Neural progenitor cell (in vitro differentiated cells): Measurements from ENCODE around the gene RPUSD2. TPM values are rescaled to one million over a fixed set of nuclear protein-coding genes. Genes with fewer than 3 reads are reported as not detected.
"Not testable (repeated sequence)": the region's sequence is repeated elsewhere in the genome, so short reads cannot be mapped to it uniquely, and the experiment has no call there.

Source experiments
- DNase-seq: peaks from one replicate; pipeline ENCODE4 v3.0.0-alpha.2; 2016; ENCODE audit warnings: low spot score
- H2AFZ ChIP-seq: fragments of 200-600 bp; sonication (generic); replicated peaks from 2 replicates; pipeline ENCODE4 v1.6.1; 2016; ENCODE audit warnings: antibody characterized with exemption
- H3F3A ChIP-seq: fragments of 200-600 bp; sonication (generic); 2 replicates; pipeline ENCODE4 v1.6.1; 2016; ENCODE audit warnings: antibody characterized with exemption, low read depth
- H3K27ac ChIP-seq: fragments of 200-600 bp; sonication (generic); 2 replicates; pipeline ENCODE4 v1.5.1; 2016; ENCODE audit warnings: mild to moderate bottlenecking
- H3K27me3 ChIP-seq: fragments of 200-600 bp; sonication (generic); 2 replicates; pipeline ENCODE4 v1.6.1; 2016; ENCODE audit warnings: mild to moderate bottlenecking, moderate library complexity
- H3K36me3 ChIP-seq: fragments of 200-600 bp; sonication (generic); 2 replicates; pipeline ENCODE4 v1.5.1; 2016
- H3K4me1 ChIP-seq: fragments of 200-600 bp; sonication (generic); 2 replicates; pipeline ENCODE4 v1.6.1; 2016; ENCODE audit warnings: mixed run types
- H3K4me2 ChIP-seq: fragments of 200-600 bp; sonication (generic); 2 replicates; pipeline ENCODE4 v1.6.1; 2016
- H3K4me3 ChIP-seq: fragments of 200-600 bp; sonication (generic); 2 replicates; pipeline ENCODE4 v1.5.1; 2016
- H3K79me2 ChIP-seq: fragments of 200-600 bp; sonication (generic); 2 replicates; pipeline ENCODE4 v1.6.1; 2016; ENCODE audit warnings: low read depth
- H3K9ac ChIP-seq: fragments of 200-600 bp; sonication (generic); 2 replicates; pipeline ENCODE4 v1.6.1; 2016
- H3K9me3 ChIP-seq: fragments of 200-600 bp; sonication (generic); 2 replicates; pipeline ENCODE4 v1.5.1; 2016; ENCODE audit warnings: low read depth
- H4K20me1 ChIP-seq: fragments of 200-600 bp; sonication (generic); 2 replicates; pipeline ENCODE4 v1.6.1; 2016; ENCODE audit warnings: low read depth
- H3K27ac Mint-ChIP-seq: 3 replicates; pipeline ENCODE4 v1.8.0; 2021; ENCODE audit warnings: mixed read lengths
- H3K27me3 Mint-ChIP-seq: 2 replicates; pipeline ENCODE4 v1.8.0; 2022; ENCODE audit warnings: low read depth, mild to moderate bottlenecking, inconsistent platforms, moderate library complexity, mixed read lengths; ENCODE audit not compliant: insufficient read depth
- H3K36me3 Mint-ChIP-seq: 3 replicates; pipeline ENCODE4 v1.8.0; 2021; ENCODE audit warnings: mixed read lengths
- H3K4me1 Mint-ChIP-seq: 3 replicates; pipeline ENCODE4 v1.8.0; 2021; ENCODE audit warnings: mixed read lengths
- H3K4me3 Mint-ChIP-seq: 3 replicates; pipeline ENCODE4 v1.8.0; 2021; ENCODE audit warnings: mild to moderate bottlenecking, moderate library complexity, mixed read lengths
- H3K9me3 Mint-ChIP-seq: 3 replicates; pipeline ENCODE4 v1.8.0; 2020; ENCODE audit warnings: mixed read lengths
- CTCF ChIP-seq: fragments of 200-600 bp; sonication (generic); IDR thresholded peaks from 2 replicates; pipeline ENCODE4 v1.5.1; 2017; ENCODE audit warnings: antibody characterized with exemption, mild to moderate bottlenecking
- EZH2 ChIP-seq: fragments of 200-600 bp; sonication (generic); IDR thresholded peaks from 2 replicates; pipeline ENCODE4 v1.6.1; 2017; ENCODE audit warnings: antibody characterized with exemption, mild to moderate bottlenecking, moderate library complexity
- EZH2phosphoT487 ChIP-seq: fragments of 200-600 bp; sonication (generic); IDR thresholded peaks from 2 replicates; pipeline ENCODE4 v1.6.1; 2017; ENCODE audit warnings: antibody characterized with exemption
- total RNA-seq: library from RNA; depleted of rRNA; stranded (reverse); fragments of >200 nt; gene quantifications from 2 replicates; pipeline ENCODE4 v1.2.3, GENCODE V29; 2015; ENCODE audit warnings: low replicate concordance

The RPUSD2 gene
- total RNA-seq, 1 donor from 2014 or later = 5.0 TPM

- no peak for TF ChIP-seq CTCF
- TF ChIP-seq EZH2 = no peak
- no peak for TF ChIP-seq EZH2phosphoT487
- no peaks in the 10 kb centered on the region for H3F3A ChIP-seq
- H2AFZ ChIP-seq = no peak overlapping the region
- DNase-seq = no peak
- no peaks in the 10 kb centered on the region for H3K9me3 ChIP-seq
- H3K27me3 ChIP-seq = no peaks in the 10 kb centered on the region
- H3K4me2 ChIP-seq = no peak overlapping the region
- no peak overlapping the region for H3K9ac ChIP-seq
- no peaks in the 10 kb centered on the region for H3K36me3 ChIP-seq
- no peaks in the 10 kb centered on the region for H3K27me3 Mint-ChIP-seq
- H4K20me1 ChIP-seq = peaks cover 9% of the 10 kb centered on the region
- H3K27ac ChIP-seq = no peak overlapping the region
- H3K4me1 ChIP-seq = peaks cover 7% of the 10 kb centered on the region
- no peak overlapping the region for H3K27ac Mint-ChIP-seq
- H3K4me3 Mint-ChIP-seq = no peak overlapping the region
- H3K4me3 ChIP-seq = no peak overlapping the region
- H3K9me3 Mint-ChIP-seq = peaks cover 3% of the 10 kb centered on the region
- H3K79me2 ChIP-seq = peaks cover 18% of the 10 kb centered on the region
- H3K4me1 Mint-ChIP-seq = peaks cover 11% of the 10 kb centered on the region
- H3K36me3 Mint-ChIP-seq = peaks cover 16% of the 10 kb centered on the region
Measured at GRCh38 chr15:40575113-40575512, 6.0 kb downstream of the RPUSD2 start.

GRCh38 chr15:40576914-40577313, 7.8 kb downstream of the RPUSD2 start:
- not testable (repeated sequence) for H3F3A ChIP-seq, H3K9me3 Mint-ChIP-seq, H3K4me3 ChIP-seq, H3K4me1 Mint-ChIP-seq, H3K27ac ChIP-seq, H3K9me3 ChIP-seq, H3K4me2 ChIP-seq, H3K27me3 Mint-ChIP-seq, DNase-seq, H3K36me3 ChIP-seq, H3K4me3 Mint-ChIP-seq, H3K9ac ChIP-seq, H3K4me1 ChIP-seq, H3K79me2 ChIP-seq, H3K27ac Mint-ChIP-seq, H3K27me3 ChIP-seq, H4K20me1 ChIP-seq, H2AFZ ChIP-seq
- H3K36me3 Mint-ChIP-seq = peaks cover 16% of the 10 kb centered on the region

GRCh38 chr15:40578892-40579291, 9.8 kb downstream of the RPUSD2 start:
- no peak overlapping the region for H3K27ac ChIP-seq
- no peaks in the 10 kb centered on the region for H3K79me2 ChIP-seq
- no peaks in the 10 kb centered on the region for H3F3A ChIP-seq
- H3K4me3 ChIP-seq = no peak overlapping the region
- TF ChIP-seq EZH2phosphoT487 = no peak
- no peak for TF ChIP-seq CTCF
- TF ChIP-seq EZH2 = no peak
- H3K27me3 ChIP-seq = no peaks in the 10 kb centered on the region
- no peaks in the 10 kb centered on the region for H3K4me1 ChIP-seq
- Mint-ChIP-seq H3K4me3 (no peak overlapping the region), H3K27me3 (no peaks in the 10 kb centered on the region), H3K36me3 (peaks cover 7% of the 10 kb centered on the region), H3K27ac (no peak overlapping the region), H3K9me3 (peaks cover 3% of the 10 kb centered on the region), H3K4me1 (no peaks in the 10 kb centered on the region)
- no peaks in the 10 kb centered on the region for H3K9me3 ChIP-seq
- H3K36me3 ChIP-seq = no peaks in the 10 kb centered on the region
- DNase-seq = no peak
- H3K4me2 ChIP-seq = no peak overlapping the region
- no peak overlapping the region for H3K9ac ChIP-seq
- no peaks in the 10 kb centered on the region for H4K20me1 ChIP-seq
- H2AFZ ChIP-seq = no peak overlapping the region

GRCh38 chr15:40581796-40582195, 12.7 kb downstream of the RPUSD2 start:
- not testable (repeated sequence) for H3K27ac Mint-ChIP-seq, H3K4me3 Mint-ChIP-seq, H3K9ac ChIP-seq, H3K36me3 ChIP-seq, H3K79me2 ChIP-seq, H3F3A ChIP-seq, H4K20me1 ChIP-seq, H2AFZ ChIP-seq, H3K27me3 ChIP-seq, H3K9me3 ChIP-seq, H3K9me3 Mint-ChIP-seq, H3K4me1 ChIP-seq, H3K36me3 Mint-ChIP-seq, H3K27me3 Mint-ChIP-seq, H3K4me1 Mint-ChIP-seq, H3K4me3 ChIP-seq, DNase-seq, H3K4me2 ChIP-seq, H3K27ac ChIP-seq
